Measurements from ENCODE around the gene SAMD7. TPM values are rescaled to one million over a fixed set of nuclear protein-coding genes. Genes with fewer than 3 reads are reported as not detected.

Gene SAMD7
- total RNA-seq, 1 donor from 2014 or later, result not detected

GRCh38 chr3:169907944-169908343, 3.4 kb upstream of the SAMD7 start:
- no peak for DNase-seq

- DNase-seq, result no peak
Measured at GRCh38 chr3:169913323-169913722, 2.0 kb downstream of the SAMD7 start.

- no peak for DNase-seq
Measured at GRCh38 chr3:169914321-169914720, 2.9 kb downstream of the SAMD7 start.

GRCh38 chr3:169923189-169923588, 11.8 kb downstream of the SAMD7 start:
- no peak for DNase-seq

GRCh38 chr3:169923831-169924230, 12.5 kb downstream of the SAMD7 start:
- DNase-seq, result no peak

GRCh38 chr3:169929830-169930519, 18.6 kb downstream of the SAMD7 start:
- no peak for DNase-seq

GRCh38 chr3:169930843-169931242, 19.5 kb downstream of the SAMD7 start:
- no peak for DNase-seq

GRCh38 chr3:169931747-169932520, 20.6 kb downstream of the SAMD7 start:
- DNase-seq, result no peak

- no peak for DNase-seq
Measured at GRCh38 chr3:169939320-169939719, 27.9 kb downstream of the SAMD7 start.

GRCh38 chr3:169939751-169940150, 28.4 kb downstream of the SAMD7 start:
- no peak for DNase-seq

GRCh38 chr3:169940470-169941181, 29.3 kb downstream of the SAMD7 start:
- no peak for DNase-seq

- DNase-seq, result no peak
Measured at GRCh38 chr3:169945313-169945712, 33.9 kb downstream of the SAMD7 start.

- no peak for DNase-seq
Measured at GRCh38 chr3:169946336-169946735, 35.0 kb downstream of the SAMD7 start.

GRCh38 chr3:169948559-169949448, 37.4 kb downstream of the SAMD7 start:
- DNase-seq, result no peak

GRCh38 chr3:169952045-169952444, 40.7 kb downstream of the SAMD7 start:
- DNase-seq, result no peak

GRCh38 chr3:169953462-169954141, 42.2 kb downstream of the SAMD7 start:
- no peak for DNase-seq

GRCh38 chr3:169954142-169954756, 42.9 kb downstream of the SAMD7 start:
- DNase-seq, result no peak

GRCh38 chr3:169955406-169955805, 44.0 kb downstream of the SAMD7 start:
- no peak for DNase-seq

GRCh38 chr3:169964176-169964575, 52.8 kb downstream of the SAMD7 start:
- DNase-seq, result no peak

GRCh38 chr3:169965562-169966427, 54.4 kb downstream of the SAMD7 start:
- peak; percentile 59 for DNase-seq
